Activated CD8-positive, alpha-beta memory T cell treated with anti-CD3 and anti-CD28 coated beads, Interleukin-2, amount 50 U/mL, for 1 hour (primary cell): ENCODE data around the gene MTA1.

Experiments
- DNase-seq: peaks from one replicate; pipeline ENCODE4 v3.0.0-alpha.2; 2020; ENCODE audit errors: extremely low read depth

The MTA1 gene

DNA sequence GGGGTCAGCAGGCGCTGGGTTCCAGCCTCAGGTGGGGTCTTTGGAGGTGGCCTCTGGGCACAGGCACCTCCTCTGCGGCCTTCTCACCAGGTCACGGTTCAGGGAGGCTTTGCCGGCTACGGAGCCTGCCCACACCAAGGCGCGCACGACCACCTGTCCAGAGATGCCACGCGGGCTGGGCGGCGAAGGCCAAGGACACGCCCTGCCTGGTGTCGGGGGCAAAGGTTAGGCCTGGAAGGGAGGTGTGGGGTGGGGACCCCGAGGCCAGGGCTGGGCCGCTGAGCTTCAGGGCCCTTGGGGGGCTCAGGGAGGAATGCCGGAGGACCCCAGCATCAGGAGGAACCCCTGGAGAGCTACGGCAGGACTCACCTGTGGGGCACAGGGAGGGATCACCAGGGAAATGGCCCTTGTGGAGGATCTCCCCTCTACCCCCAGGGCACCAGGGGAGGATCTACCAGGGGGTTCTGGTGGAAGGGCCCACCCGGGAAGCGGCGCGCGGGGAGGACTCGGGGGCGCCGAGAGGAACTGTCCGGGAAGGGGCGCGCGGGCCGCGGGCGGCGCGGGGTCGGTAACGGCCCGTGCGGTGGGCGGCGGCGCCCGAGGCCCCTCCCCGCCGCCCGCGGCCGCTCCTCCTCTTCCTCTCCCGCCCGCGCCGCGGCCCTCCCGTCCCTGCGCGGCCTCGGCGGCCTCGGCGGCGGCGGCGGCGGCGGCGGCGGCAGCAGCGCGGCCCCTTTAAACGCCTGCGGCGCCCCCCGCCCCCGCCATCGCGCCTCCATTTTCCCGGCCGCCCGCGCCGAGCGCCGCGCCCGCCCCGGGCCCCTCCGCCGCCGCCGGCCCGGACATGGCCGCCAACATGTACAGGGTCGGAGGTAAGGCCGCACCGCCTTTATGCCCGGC, at the start of gene MTA1:
Gene MTA1, plus strand, starts transcription at position 633 of the 897 bp plus-strand sequence. Its CDS starts 209 bp downstream, at position 842.
- no peak for DNase-seq

DNA sequence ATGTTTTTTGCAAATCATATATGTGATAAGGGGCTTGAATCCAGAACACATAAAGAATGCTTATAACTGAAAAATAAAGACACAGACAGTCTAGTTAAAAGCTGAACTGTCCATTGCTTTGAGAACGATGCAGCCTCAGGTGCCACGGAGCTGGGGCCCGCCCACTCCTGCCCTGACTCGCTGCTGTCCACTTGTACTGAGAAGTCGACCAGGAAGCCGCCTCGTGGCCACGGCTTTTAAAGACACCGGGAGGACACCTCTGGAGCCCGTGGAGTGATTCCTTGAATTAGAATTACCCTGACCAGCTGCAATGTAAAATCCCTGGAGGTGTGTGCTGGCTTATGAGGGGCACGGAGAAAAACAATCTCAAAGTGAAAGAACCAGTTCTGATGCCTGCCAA, 45.2 kb upstream of the MTA1 start:
- DNase-seq = no peak

DNA sequence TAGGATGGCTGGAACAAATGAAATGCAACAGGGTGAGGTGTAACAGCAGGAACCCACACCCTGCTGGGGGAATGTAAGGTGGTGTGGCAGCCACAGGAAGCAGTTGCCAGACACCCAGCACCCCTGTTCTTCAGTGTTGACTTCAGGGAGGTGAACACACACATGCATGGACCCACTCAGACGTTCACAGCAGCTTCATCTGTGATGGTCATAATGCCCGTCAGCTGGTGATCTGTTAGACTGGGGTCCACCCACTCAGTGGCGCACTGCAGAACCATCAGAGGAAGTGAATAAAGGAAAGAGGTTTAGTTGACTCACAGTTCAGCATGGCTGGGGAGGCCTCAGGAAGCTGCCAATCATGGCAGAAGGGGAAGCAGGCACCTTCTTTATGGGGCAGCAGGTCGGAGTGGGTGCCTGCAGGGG, 44.0 kb upstream of the MTA1 start:
- DNase-seq = no peak

DNA sequence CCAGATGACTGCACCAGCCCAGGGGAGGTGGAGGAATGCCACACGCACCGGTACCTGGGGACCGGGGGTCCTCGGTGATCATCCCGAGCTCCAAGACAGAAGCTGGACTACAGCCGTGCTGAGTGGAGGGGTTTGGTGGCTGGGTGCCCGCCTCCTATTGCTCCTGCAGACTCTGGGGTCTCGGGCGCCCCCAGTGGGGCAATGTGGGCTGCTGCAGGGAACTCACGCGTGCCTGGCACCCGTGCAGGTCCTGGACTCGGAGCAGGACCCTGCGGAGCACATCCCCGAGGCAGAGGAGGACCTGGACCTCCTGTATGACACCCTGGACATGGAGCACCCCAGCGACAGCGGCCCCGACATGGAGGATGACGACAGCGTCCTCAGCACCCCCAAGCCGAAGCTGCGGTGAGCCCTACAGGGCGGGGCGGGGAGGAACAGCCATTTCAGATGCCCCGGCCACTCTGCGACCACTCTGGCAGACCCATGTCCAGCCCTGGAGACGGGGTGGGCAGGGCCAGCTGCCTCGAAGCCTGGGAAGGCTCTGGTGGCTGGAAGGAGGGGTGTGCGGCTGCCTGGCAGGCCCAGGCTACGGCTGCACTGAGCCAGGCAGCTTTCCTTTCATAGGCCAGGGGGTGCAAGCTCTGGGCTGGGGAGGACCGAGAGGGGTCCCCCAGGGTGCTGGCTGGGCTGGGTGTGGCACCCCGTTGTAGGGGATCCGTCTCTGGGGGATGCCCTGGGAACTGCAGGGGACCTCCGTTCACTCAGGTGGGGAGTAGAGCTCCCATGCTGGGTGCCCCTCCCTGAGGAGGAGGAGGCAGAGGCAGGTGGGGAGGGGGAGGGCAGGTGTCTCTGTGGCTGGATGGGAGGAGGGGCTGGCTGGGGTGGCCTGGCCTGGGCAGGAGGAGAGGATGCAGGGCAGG, 42.8 kb upstream of the MTA1 start:
- no peak for DNase-seq

DNA sequence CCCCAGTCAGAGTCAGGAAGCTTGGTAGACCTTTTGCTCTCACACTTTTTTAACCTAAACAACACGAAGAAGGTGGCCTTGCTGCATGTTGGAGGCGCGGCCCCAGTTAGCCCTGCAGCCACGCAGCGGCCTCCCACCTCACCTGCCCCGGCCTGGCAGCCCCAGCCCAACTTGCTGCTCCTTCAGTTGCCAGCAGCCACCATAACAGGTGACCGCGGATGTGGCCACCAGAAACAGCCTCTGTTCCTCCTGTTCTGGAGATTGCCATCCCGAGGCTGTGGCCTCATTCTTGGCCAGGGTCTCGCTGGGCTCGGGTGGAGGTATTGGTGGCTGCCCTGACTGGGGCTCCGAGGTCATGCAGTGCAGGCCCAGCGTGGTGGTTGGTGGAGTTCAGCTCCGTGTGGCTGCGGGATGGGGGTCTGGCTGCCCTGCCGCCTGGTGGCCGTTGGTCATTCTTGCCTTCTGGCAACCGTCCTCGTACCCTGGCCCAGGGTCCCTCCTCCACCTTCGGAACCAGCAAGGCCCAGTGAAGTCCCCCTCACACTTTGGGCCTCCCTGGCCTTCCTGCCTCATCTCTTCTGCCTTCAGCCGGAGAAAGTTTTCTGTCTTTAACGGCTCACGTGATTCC, 42.0 kb upstream of the MTA1 start:
- DNase-seq = no peak

DNA sequence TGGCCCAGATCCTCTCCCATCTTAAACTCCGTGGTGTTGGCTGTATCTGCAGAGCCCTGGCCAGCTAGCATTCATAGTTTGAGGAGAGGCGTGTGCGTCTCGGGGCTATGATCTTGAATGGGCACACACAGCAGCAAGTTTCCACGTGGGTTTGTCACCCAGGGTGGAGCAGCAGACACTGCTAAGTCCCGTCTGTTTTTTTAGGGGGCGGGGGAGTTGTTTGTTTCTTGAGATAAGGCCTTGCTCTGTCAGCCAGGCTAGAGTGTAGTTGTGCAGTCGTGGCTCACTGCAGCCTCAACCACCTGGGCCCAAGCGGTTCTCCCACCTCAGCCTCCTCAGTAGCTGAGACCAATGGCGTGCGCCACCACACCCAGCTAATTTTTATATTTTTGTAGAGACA, 41.4 kb upstream of the MTA1 start:
- no peak for DNase-seq

DNA sequence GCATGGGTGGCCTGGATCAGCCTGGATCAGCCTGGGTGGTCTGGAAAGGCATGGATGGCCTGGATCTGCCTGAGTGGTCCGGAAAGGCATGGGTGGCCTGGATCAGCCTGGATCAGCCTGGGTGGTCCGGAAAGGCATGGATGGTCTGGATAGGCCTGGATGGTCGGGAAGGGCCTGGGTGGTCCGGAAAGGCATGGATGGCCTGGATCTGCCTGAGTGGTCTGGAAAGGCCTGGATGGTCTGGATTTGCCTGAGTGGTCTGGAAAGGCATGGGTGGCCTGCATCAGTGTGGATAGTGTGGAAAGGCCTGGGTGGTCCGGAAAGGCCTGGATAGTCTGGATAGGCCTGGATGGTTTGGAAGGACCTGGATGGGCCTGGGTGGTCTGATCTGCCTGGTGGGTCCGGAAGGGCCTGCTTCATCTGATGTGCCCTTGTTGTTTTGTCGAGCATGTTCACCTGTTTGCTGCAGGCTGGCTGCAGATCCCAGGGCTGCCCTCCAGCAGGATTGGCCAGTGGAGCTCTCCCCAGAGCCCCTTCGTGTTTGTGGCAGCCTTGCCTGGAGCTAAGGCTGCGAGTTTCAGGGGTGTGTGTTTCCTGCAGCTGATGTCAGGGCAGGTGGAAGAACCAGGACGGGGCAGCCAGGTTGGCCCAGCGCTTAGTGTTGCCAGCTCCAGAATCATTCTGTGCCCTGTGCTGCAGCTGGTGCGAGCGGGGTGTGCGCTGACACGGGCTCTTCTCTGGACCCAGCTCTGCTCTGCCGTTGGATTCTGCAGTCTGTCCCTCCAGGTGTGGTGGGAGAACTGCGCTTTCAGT, 40.5 kb upstream of the MTA1 start:
- DNase-seq = no peak

DNA sequence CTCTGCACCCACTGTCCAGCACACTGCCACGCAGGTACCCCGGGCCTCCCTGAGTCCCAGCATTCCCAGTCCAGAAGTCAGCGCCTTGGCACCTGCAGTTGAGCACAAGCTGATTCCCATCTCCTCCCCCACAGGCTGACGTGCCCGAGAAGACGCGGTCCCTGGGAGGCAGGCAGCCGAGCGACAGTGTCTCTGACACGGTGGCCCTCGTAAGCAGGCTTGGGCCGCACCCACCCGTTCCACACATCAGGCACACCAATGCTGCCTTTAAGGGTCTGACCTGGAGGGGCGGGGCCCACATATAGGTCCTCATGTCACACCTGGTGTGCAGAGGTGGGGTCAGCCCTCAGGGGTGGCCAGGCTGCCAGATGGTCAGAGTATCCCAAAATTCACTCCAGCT, 39.7 kb upstream of the MTA1 start:
- no peak for DNase-seq

DNA sequence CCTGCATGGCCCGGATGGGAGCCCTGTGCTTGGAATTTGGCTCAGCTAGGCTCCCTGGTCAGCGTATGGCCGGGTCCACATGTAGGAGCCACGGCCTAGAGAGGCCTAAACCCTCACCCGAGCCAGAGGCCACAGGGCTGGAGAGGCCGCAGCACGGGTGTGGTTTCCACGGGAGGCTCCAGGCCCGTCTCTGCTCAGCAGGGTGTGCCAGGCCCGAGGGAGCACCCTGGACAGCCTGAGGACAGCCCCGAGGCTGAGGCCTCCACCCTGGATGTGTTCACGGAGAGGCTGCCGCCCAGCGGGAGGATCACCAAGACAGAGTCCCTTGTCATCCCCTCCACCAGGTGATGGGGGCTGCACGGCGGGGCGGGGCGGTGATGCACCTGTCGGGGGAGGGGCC, 38.9 kb upstream of the MTA1 start:
- no peak for DNase-seq

DNA sequence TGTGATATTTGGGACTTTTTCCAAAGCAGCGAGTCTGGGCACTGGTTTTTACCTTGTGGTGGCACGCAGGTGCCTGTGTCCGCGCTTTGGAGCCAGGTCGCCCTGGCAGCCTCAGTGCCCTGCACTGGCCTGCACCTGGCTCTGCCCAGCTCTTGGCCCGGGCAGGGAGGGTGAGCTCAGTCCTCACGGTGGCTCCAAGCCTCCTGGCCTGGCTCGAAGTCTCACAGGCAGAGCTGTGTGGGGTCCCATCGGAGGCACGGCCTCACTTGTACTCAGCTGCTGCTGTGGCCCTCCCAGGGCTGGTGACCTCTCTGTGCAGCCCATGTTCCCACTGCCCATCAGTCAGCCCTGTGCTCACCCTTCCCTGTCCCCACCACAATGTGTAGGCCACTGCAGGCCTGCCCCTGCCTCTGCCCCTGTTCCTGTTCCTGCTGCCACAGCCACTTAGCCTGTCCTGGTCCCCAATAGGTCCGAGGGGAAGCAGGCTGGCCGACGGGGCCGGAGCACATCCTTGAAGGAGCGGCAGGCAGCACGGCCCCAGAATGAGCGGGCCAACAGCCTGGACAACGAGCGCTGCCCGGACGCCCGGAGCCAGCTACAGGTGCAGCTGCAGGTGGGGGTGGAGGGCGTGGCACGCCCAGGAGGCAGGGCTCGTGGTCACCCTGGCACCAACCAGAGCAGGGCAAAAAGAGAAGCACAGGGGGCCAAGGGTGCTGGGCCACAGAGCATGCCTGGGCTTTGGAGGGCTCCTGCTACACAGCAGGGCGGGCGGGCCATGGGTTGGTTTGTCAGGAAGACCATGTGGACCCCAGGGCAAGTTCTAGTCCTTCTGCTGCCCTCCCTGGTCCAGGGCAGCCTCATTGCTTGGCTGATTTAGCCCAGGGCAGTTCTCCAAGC, 37.9 kb upstream of the MTA1 start:
- DNase-seq = no peak

DNA sequence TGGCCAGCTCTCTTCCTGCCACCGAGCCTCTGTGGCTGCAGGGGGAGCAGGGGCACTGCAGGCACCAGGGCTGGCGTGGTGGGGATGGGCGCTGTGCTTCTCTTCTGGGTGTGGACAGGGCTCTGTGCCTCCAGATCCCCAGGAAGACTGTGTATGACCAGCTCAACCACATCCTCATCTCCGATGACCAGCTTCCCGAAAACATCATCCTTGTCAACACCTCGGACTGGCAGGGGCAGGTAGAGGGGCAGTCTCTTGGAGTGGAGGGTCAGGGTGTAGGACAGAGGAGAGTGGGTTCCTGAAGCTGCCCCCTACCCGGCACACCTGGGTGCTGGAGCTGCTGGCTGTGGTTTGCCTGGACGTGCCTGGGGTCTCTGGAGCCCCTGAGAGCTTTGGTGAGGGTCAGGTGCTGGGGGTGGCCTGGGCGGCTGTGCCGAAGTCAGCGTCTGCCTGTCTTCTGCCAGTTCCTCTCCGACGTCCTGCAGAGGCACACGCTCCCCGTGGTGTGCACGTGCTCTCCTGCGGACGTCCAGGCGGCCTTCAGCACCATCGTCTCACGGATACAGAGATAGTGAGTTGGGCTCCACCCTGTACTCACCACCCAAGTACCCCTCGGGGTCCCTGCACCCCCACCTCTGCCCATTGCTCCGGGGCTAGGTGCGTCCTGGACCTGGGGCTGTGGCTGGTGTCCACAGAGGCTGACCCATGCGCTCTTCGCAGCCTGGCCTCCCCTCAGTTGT, 37.1 kb upstream of the MTA1 start:
- no peak for DNase-seq

DNA sequence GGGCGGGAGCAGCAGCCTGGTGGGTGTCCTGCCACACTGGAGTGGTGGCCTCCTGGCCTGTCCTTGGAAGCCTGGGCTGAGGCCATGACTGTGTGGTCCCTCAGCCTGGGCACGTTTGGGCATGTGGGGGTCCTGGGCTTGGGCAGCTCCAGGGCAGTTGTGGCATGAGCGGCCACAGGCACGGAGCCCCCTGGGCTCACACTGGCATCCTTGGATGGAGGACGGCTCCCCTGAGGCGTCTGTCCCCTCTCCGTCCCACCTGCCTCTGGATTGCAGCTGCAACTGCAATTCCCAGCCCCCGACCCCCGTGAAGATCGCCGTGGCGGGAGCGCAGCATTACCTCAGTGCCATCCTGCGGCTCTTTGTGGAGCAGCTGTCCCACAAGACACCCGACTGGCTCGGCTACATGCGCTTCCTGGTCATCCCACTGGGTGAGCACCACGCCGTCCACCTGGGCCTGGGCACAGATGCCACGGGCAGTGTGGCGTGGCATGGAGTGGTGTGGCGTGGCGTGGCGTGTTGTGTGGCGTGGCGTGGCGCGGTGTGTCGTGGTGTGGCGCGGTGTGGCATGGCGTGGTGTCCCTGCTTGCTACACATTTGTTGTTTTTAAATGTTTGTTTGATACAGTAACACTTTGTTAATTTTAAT, 36.4 kb upstream of the MTA1 start:
- DNase-seq = no peak

DNA sequence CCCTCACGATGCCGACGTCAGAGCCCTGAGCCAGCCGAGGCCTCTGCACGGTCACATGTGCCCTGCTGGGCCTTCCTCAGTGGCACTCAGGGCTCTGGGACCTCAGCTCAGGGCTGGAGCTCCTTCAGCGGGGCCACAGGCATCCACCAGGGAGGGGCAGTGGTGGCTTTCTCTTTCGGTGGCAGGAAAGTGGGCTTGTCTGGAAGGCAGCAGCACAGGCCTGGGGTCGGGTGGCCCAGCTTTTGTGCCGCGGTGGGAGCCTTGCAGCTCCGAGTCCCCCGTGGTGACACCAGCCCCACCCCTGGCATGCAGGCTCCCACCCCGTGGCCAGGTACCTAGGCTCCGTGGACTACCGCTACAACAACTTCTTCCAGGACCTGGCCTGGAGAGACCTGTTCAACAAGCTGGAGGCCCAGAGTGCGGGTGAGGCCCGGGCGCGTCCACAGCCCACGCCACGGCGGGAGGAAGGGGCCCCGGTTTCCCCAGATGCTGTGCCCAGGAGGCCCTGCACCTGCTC, 35.5 kb upstream of the MTA1 start:
- no peak for DNase-seq

DNA sequence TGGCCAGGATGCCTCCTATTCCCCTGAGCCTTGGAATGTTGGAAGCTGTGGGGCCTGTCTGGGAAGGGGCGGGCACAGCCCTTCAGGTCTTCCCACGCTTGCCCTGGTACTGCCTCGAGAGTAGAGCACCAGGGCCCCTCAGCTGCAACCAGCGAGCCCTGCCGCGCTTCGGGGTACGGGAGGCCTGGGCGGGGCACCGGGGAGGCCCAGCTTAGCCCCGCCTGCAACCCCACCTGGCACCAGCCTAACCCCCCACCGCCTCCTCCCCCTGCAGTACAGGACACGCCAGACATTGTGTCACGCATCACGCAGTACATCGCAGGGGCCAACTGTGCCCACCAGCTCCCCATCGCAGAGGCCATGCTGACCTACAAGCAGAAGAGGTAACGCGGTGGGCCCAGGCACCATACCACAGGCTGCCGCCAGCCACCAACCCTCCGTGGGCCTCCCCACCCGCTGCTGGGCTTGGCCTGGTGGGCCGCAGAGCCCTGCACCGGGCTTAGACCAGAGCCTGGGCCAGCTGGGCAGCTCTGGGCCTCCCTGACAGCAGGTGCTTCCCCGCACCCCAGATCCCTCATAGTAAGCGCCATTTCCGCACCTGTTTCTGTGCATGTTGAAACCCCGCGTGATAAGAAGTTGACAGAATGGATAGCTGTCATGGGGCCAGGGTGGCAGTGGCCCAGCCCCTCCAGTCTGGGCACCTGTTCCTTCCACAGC, 34.9 kb upstream of the MTA1 start:
- DNase-seq = no peak

DNA sequence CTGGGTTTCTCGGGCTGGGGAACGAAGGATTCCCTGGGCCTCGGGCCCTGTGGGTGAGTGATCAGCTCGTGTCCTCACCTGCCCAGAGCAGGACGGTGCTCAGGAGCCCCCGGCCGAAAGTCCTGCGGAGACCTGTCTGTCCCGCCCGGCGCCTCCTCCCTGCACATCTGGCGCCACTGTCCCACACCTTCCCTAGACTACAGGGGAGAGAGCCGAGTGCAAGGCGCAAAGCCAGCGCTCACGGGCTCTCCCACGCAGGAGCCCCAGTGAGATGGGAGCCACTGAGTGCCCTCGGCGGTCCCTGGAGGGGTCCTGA, 34.3 kb upstream of the MTA1 start:
- no peak for DNase-seq

DNA sequence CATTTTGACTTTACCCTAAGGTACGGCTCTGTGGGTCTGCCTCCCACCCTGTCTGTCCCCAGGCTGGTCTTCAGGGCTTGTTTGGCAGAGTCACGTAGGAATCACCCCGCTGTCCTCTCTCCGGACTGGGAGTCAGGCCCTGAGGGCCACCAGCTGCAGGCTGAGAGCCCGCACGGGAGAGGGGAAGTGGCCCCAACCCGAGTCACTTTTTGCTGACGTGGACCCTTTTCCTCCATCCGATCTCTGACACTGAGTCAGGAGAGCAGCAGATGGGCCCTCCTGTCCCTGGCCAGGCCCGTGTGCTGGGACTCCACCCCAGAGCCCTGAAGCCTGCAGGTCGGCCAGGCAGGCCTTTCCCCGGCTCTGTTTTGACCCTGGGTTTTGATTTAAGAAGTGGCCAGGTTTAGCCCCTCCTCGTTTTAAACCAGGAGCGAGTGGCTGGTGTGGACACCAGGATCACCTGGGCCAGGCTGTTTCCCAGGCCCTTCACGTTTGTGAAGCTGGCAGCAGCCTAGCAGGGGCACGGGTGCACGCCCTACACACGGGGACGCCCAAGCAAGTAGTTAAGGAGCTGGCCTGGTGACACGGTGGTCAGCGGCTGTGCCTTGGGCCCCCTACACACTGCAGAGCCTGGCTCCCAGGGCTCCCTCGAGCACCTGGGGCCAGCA, 33.8 kb upstream of the MTA1 start:
- DNase-seq = no peak

DNA sequence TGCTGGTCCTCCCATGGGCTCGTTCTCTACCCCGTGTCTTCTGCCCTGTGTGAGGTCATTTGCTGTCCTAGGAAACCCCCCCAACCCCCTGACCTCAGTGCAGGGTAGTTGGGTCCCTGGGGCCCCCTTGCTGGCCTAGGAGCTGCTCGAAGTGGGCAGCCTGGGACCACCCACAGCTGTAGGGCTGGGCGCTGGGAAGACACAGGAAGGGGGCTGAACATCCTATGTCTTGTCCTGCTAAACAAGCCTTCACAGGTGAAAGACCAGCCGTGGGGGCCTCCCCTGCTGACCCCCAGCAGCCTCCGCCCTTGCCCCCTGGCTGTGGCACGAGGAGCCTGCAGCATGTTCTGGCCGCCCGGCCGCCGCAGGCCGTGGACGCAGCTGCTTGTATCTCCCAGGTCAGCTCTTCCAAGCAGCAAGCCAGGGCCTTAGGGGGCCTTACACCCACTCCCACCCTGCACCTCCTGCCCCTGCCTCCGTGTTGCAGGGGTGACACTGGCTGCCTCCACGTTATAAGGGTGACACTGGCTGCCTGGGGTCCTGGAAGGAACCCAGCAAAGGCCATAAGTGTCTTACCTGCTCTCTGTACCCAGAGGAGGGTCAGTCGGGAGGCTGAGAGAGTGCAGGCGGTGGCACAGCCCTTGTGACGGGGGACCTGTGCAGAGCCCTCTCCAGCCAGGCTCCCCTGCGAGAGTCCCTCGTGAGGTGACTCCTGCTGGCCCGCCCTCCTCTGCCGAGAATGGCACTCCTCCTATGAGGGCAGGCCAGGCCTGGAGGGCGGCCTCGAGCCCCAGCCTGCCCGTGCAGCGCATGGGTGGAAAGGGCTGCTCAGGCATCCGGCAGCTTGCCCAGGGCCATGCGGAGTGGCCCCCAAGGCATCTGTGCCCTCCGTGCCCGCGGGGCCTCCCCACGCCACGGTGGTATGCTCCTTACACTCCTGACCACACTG, 32.8 kb upstream of the MTA1 start:
- no peak for DNase-seq
